ENCODE results near the gene CLEC16A. TPM values are rescaled to one million over a fixed set of nuclear protein-coding genes. Genes with fewer than 3 reads are reported as not detected.

The CLEC16A gene
- total and polyA plus RNA-seq, 4 donors: 14.3 to 44.4 (median 26.4) TPM

DNA sequence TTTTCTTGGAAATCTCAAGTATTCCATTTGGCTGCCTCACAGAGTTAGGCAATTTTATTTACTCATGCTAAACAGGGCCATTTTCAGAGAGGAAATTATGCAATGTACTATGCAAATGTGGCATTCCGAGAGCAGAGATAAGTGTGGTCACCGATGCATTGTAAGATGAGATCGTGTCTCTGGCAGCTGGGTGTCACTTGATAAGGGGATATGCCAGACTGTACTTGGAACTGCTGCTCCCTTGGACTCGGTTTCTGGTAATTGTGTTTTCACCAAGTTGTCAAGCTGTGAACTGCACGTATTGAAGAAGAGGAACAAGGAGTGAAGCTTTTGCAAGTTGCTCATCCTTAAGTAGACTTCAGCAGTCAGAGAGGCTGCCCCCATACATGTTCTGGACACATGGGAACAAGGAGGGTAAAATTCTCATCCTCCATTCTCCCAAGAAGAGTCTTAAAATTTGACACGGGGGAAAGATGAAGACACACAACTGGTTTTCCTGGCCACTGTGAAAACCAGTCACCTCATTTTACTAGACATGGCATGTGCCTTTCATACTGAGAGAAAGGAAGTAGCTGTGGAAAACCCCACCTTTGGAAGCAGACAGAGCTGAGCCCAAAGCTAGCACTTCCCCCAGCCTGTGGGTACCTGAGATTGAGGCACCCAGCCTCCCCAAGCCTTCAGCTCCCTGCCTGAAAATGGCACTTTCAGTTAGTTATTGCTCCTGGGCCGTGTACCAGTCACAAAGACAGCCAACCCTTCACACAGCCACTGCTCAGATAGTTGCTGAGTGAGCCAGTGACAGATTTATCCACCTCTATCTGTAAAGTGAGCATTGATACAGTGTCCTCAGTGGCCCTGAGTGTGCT is 160.9 kb downstream of the CLEC16A start:
- Histone ChIP-seq H3K27ac (ENCODE audit: low read depth in 1 of 2, low read length in 1 of 2) (peak overlapping the region; percentile 49 to 77), H3K4me1 (ENCODE audit: control insufficient read depth in 5 of 5, insufficient read depth in 5 of 5, low read length in 5 of 5) (peaks cover 23 to 82% (median 57%) of the 10 kb centered on the region in 5 donors), H3K9ac (ENCODE audit: insufficient read depth in 1 of 2, low read length in 2 of 2) (peak overlapping the region in 1 of 2 donors; percentile 6), H3K4me3 (no peak overlapping the region), H3K9me3 (ENCODE audit: control insufficient read depth in 4 of 4, insufficient read depth in 3 of 4, low read length in 3 of 4) (no peaks in the 10 kb centered on the region), H3K36me3 (ENCODE audit: control insufficient read depth in 4 of 4, insufficient read depth in 4 of 4, low read length in 4 of 4) (no peaks in the 10 kb centered on the region), H3K27me3 (ENCODE audit: control insufficient read depth in 3 of 3, insufficient read depth in 3 of 3, low read length in 2 of 3) (no peaks in the 10 kb centered on the region)
- ATAC-seq (ENCODE audit: insufficient read depth, low FRiP score) (peak; percentile 35), DNase-seq (peak; percentile 91 to 99 (median 99))
- WGBS, 2 donors: 10 to 18% methylated on average over 7 of the region's 7 CpGs
- TF ChIP-seq, protein P1, sequence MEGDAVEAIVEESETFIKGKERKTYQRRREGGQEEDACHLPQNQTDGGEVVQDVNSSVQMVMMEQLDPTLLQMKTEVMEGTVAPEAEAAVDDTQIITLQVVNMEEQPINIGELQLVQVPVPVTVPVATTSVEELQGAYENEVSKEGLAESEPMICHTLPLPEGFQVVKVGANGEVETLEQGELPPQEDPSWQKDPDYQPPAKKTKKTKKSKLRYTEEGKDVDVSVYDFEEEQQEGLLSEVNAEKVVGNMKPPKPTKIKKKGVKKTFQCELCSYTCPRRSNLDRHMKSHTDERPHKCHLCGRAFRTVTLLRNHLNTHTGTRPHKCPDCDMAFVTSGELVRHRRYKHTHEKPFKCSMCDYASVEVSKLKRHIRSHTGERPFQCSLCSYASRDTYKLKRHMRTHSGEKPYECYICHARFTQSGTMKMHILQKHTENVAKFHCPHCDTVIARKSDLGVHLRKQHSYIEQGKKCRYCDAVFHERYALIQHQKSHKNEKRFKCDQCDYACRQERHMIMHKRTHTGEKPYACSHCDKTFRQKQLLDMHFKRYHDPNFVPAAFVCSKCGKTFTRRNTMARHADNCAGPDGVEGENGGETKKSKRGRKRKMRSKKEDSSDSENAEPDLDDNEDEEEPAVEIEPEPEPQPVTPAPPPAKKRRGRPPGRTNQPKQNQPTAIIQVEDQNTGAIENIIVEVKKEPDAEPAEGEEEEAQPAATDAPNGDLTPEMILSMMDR (IDR thresholded peaks at IDR 0.05; ENCODE audit: control extremely low read depth, extremely low read depth): no peak

DNA sequence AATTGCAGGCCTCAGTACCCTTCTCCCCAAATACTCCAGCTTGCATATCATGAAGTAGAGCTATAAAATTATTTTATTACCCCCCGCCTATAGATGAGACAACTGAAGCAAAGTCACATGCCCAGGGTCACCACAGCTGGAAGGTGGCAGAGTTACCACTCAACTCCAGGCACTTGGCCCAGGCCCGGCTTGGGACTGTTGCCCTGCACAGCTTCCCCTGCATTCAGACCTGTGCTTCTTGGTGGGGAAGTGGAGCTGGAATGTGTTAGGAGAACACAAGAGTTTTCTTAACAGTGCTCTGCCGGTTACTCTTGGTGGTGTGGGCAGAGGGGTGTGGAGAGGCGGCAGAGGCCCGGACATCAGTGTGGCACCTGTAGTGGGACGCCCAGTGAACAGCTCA is 162.4 kb downstream of the CLEC16A start:
- H3K4me3 ChIP-seq: no peak overlapping the region
- H3K36me3 ChIP-seq (ENCODE audit: control insufficient read depth in 4 of 4, insufficient read depth in 4 of 4, low read length in 4 of 4): no peaks in the 10 kb centered on the region
- H3K4me1 ChIP-seq (ENCODE audit: control insufficient read depth in 5 of 5, insufficient read depth in 5 of 5, low read length in 5 of 5): peaks cover 22 to 68% (median 45%) of the 10 kb centered on the region in 5 donors
- peaks cover 0 to 6% (median 0%) of the 10 kb centered on the region in 4 donors for H3K9me3 ChIP-seq (ENCODE audit: control insufficient read depth in 4 of 4, insufficient read depth in 3 of 4, low read length in 3 of 4)
- ATAC-seq (ENCODE audit: insufficient read depth, low FRiP score) (peak; percentile 8), DNase-seq (no peak)
- TF ChIP-seq, protein P1 (IDR thresholded peaks at IDR 0.05; ENCODE audit: control extremely low read depth, extremely low read depth): no peak
- H3K9ac ChIP-seq (ENCODE audit: insufficient read depth in 1 of 2, low read length in 2 of 2): peak overlapping the region in 1 of 2 donors; percentile 42
- no peaks in the 10 kb centered on the region for H3K27me3 ChIP-seq (ENCODE audit: control insufficient read depth in 3 of 3, insufficient read depth in 3 of 3, low read length in 2 of 3)
- peak overlapping the region in 1 of 2 donors; percentile 76 for H3K27ac ChIP-seq (ENCODE audit: low read depth in 1 of 2, low read length in 1 of 2)
- 68 to 88% methylated on average over 6 of the region's 6 CpGs for WGBS, 2 donors

- 76 to 80% methylated on average over 8 of the region's 8 CpGs for WGBS, 2 donors
- ATAC-seq (ENCODE audit: insufficient read depth, low FRiP score) (no peak), DNase-seq (no peak)
- Histone ChIP-seq H3K4me3 (no peak overlapping the region), H3K9ac (ENCODE audit: insufficient read depth in 1 of 2, low read length in 2 of 2) (peak overlapping the region in 1 of 2 donors; percentile 43), H3K36me3 (ENCODE audit: control insufficient read depth in 4 of 4, insufficient read depth in 4 of 4, low read length in 4 of 4) (no peaks in the 10 kb centered on the region), H3K27ac (ENCODE audit: low read depth in 1 of 2, low read length in 1 of 2) (peak overlapping the region in 1 of 2 donors; percentile 58), H3K9me3 (ENCODE audit: control insufficient read depth in 4 of 4, insufficient read depth in 3 of 4, low read length in 3 of 4) (peaks cover 0 to 6% (median 0%) of the 10 kb centered on the region in 4 donors), H3K4me1 (ENCODE audit: control insufficient read depth in 5 of 5, insufficient read depth in 5 of 5, low read length in 5 of 5) (peaks cover 14 to 56% (median 35%) of the 10 kb centered on the region in 5 donors), H3K27me3 (ENCODE audit: control insufficient read depth in 3 of 3, insufficient read depth in 3 of 3, low read length in 2 of 3) (no peaks in the 10 kb centered on the region)
- TF ChIP-seq, protein P1 (IDR thresholded peaks at IDR 0.05; ENCODE audit: control extremely low read depth, extremely low read depth): no peak
Measured at GRCh38 chr16:11107780-11108465, 163.6 kb downstream of the CLEC16A start.

All from lung (tissue), 12 donors.